CD4-positive, alpha-beta memory T cell (primary cell): ENCODE measurements around the gene PARP11. TPM values are rescaled to one million over a fixed set of nuclear protein-coding genes. Genes with fewer than 3 reads are reported as not detected.

ENCODE experiments used
- CTCF ChIA-PET: fragments of 350-600 bp; sonication (Branson Sonifier 250); formaldehyde crosslinking; loops from one replicate; lab custom pipeline; 2021; ENCODE audit warnings: inconsistent platforms; ENCODE audit not compliant: partially characterized antibody; lab: Charles Lee
- POLR2A ChIA-PET: fragments of 350-600 bp; sonication (Branson Sonifier 250); formaldehyde crosslinking; loops from one replicate; lab custom pipeline; 2021; ENCODE audit not compliant: partially characterized antibody; lab: Charles Lee
- DNase-seq, 5 donors: peaks; one replicate each; pipeline versions ENCODE4 v3.0.0 to v3.0.0-alpha.2; 2020 to 2022; ENCODE audit warnings: mixed read lengths in 1 of 5
- H3K27ac ChIP-seq: one replicate; pipeline ENCODE4 v1.7.0; 2013; ENCODE audit warnings: low read depth, low read length
- H3K27me3 ChIP-seq: 2 replicates; pipeline ENCODE4 v1.7.0; 2013; ENCODE audit warnings: mild to moderate bottlenecking, low read length, moderate library complexity; ENCODE audit not compliant: insufficient read depth
- H3K36me3 ChIP-seq: 2 replicates; pipeline ENCODE4 v1.7.0; 2013; ENCODE audit warnings: mild to moderate bottlenecking, low read length, moderate library complexity; ENCODE audit not compliant: insufficient read depth
- H3K4me1 ChIP-seq: 2 replicates; pipeline ENCODE4 v1.7.0; 2013; ENCODE audit warnings: mild to moderate bottlenecking, low read length, moderate library complexity; ENCODE audit not compliant: insufficient read depth
- H3K4me3 ChIP-seq, 2 donors: one replicate each; pipeline ENCODE4 v1.7.0; 2013; ENCODE audit warnings: low read length in 2 of 2, mild to moderate bottlenecking in 1 of 2
- H3K9me3 ChIP-seq, 2 donors: one replicate each; pipeline ENCODE4 v1.7.0; 2013; ENCODE audit warnings: low read length in 2 of 2, control low read depth in 1 of 2; ENCODE audit not compliant: control insufficient read depth in 1 of 2
- H3K27ac Mint-ChIP-seq, 7 donors: one replicate each; pipeline ENCODE4 v1.8.0; 2020 to 2021; ENCODE audit warnings: mixed read lengths in 7 of 7, mild to moderate bottlenecking in 6 of 7, inconsistent platforms in 3 of 7, moderate library complexity in 3 of 7
- H3K27me3 Mint-ChIP-seq, 2 donors: one replicate each; pipeline ENCODE4 v1.8.0; 2020 to 2021; ENCODE audit warnings: mixed read lengths in 2 of 2
- H3K36me3 Mint-ChIP-seq, 2 donors: one replicate each; pipeline ENCODE4 v1.8.0; 2020 to 2021; ENCODE audit warnings: mixed read lengths in 2 of 2, inconsistent platforms in 1 of 2, mild to moderate bottlenecking in 1 of 2
- H3K4me1 Mint-ChIP-seq, 4 donors: one replicate each; pipeline ENCODE4 v1.8.0; 2020 to 2021; ENCODE audit warnings: mixed read lengths in 4 of 4, mild to moderate bottlenecking in 1 of 4
- H3K4me3 Mint-ChIP-seq, 8 donors: one replicate each; pipeline ENCODE4 v1.8.0; 2020 to 2021; ENCODE audit warnings: mixed read lengths in 8 of 8, mild to moderate bottlenecking in 7 of 8, moderate library complexity in 6 of 8, inconsistent platforms in 3 of 8
- H3K9me3 Mint-ChIP-seq, 8 donors: one replicate each; pipeline ENCODE4 v1.8.0; 2020 to 2021; ENCODE audit warnings: mixed read lengths in 8 of 8, mild to moderate bottlenecking in 5 of 8, inconsistent platforms in 3 of 8, moderate library complexity in 1 of 8
- intact Hi-C: fragments of 100-400 bp; cut with micrococcal nuclease; formaldehyde crosslinking; loops from one replicate; pipeline ENCODE4 v1.15.1; 2023
- polyA plus RNA-seq, 2 donors: library from polyadenylated mRNA; unstranded; fragments of 300-500 nt; fragmentation: Illumina TruSeq; gene quantifications; one replicate each; pipeline ENCODE4 v1.2.3, GENCODE V29; 2021
- total RNA-seq, 2 experiments: library from RNA; stranded (reverse); gene quantifications; one replicate each; pipeline ENCODE4 v1.2.3, GENCODE V29; 2021

The PARP11 gene
- 10 to 100 TPM; 36.4 to 39.9 TPM for total RNA-seq
- polyA plus RNA-seq: 1 to 10 TPM; 7.6 to 8.0 TPM

GRCh38 chr12:3872800-3873636, at the start of gene PARP11:
TSS of gene PARP11 (minus strand) at chr12:3873399. CDS start at chr12:3873229, 170 bp downstream.
- Mint-ChIP-seq H3K27me3 (no peaks in the 10 kb centered on the region), H3K4me3 (peak within 1 kb of the TSS; percentile 95 to 99 (median 98)), H3K9me3 (peaks cover 0 to 2% (median 0%) of the 10 kb centered on the region in 8 donors), H3K36me3 (peaks cover 5 to 14% of the 10 kb centered on the region in 2 donors), H3K27ac (peak within 1 kb of the TSS; percentile 95 to 100 (median 99)), H3K4me1 (peaks cover 34 to 57% (median 40%) of the 10 kb centered on the region in 4 donors)
- intact Hi-C loops: loop anchor here (1.0 to 5.0 kb wide), 5 partner anchors 120 to 774 kb away; partner anchors contain the start of genes AKAP3, CRACR2A, NDUFA9 and RAD51AP1
- Histone ChIP-seq H3K27me3 (no peaks in the 10 kb centered on the region), H3K27ac (peak within 1 kb of the TSS; percentile 95), H3K36me3 (no peaks in the 10 kb centered on the region), H3K4me1 (peaks cover 50% of the 10 kb centered on the region), H3K9me3 (no peaks in the 10 kb centered on the region), H3K4me3 (peak within 1 kb of the TSS; percentile 53 to 87)
- POLR2A ChIA-PET: interaction anchor here (0.7 to 1.5 kb wide), 18 partner anchors 8 to 665 kb away, joined by 3 to 10 read pairs (median 5); partner anchors contain the start of genes CCND2, CRACR2A and RAD51AP1
- CTCF ChIA-PET: interaction anchor here (1.0 to 2.5 kb wide), 4 partner anchors 10 to 404 kb away, joined by 3 to 11 read pairs (median 4); no protein-coding TSS in a partner anchor
- peak; percentile 97 to 98 (median 97) for DNase-seq

- Mint-ChIP-seq H3K27ac (peak overlapping the region in 1 of 7 donors; percentile 47), H3K27me3 (no peaks in the 10 kb centered on the region), H3K4me3 (no peak overlapping the region), H3K4me1 (peaks cover 13 to 25% (median 17%) of the 10 kb centered on the region in 4 donors), H3K36me3 (peaks cover 0 to 5% of the 10 kb centered on the region in 2 donors), H3K9me3 (peaks cover 0 to 2% (median 0%) of the 10 kb centered on the region in 8 donors)
- ChIA-PET CTCF (interaction anchor here (1.1 to 2.1 kb wide), 2 partner anchors 37 to 40 kb away, joined by 3 to 7 read pairs; no protein-coding TSS in a partner anchor), POLR2A (interaction anchor here (1.3 kb wide), 2 partner anchors 14 to 41 kb away, joined by 3 to 4 read pairs; no protein-coding TSS in a partner anchor)
- Histone ChIP-seq H3K36me3 (no peaks in the 10 kb centered on the region), H3K27me3 (no peaks in the 10 kb centered on the region), H3K9me3 (no peaks in the 10 kb centered on the region), H3K27ac (no peak overlapping the region), H3K4me3 (no peak overlapping the region), H3K4me1 (peaks cover 9% of the 10 kb centered on the region)
- intact Hi-C loops: no loop called here
- DNase-seq: no peak
Measured at GRCh38 chr12:3922033-3922432, 48.8 kb upstream of the PARP11 start.

GRCh38 chr12:3921526-3921925, 48.3 kb upstream of the PARP11 start:
- CTCF ChIA-PET: interaction anchor here (1.1 to 2.1 kb wide), 2 partner anchors 36 to 41 kb away, joined by 3 to 7 read pairs; no protein-coding TSS in a partner anchor

GRCh38 chr12:3921151-3921471, 47.9 kb upstream of the PARP11 start:
- no peak for DNase-seq
- Mint-ChIP-seq H3K4me3 (no peak overlapping the region), H3K4me1 (peaks cover 13 to 25% (median 17%) of the 10 kb centered on the region in 4 donors), H3K9me3 (peaks cover 0 to under 1% (median 0%) of the 10 kb centered on the region in 8 donors), H3K27me3 (no peaks in the 10 kb centered on the region), H3K36me3 (peaks cover 0 to 2% of the 10 kb centered on the region in 2 donors), H3K27ac (no peak overlapping the region)
- intact Hi-C loops: no loop called here
- Histone ChIP-seq H3K36me3 (no peaks in the 10 kb centered on the region), H3K27me3 (no peaks in the 10 kb centered on the region), H3K9me3 (no peaks in the 10 kb centered on the region), H3K4me3 (no peak overlapping the region), H3K27ac (no peak overlapping the region), H3K4me1 (peaks cover 9% of the 10 kb centered on the region)
- CTCF ChIA-PET: interaction anchor here (1.1 to 2.1 kb wide), 2 partner anchors 36 to 41 kb away, joined by 3 to 7 read pairs; no protein-coding TSS in a partner anchor
- POLR2A ChIA-PET: interaction anchor here (0.7 to 1.3 kb wide), 5 partner anchors 9 to 42 kb away, joined by 3 to 4 read pairs (median 3); no protein-coding TSS in a partner anchor

More at GRCh38 chr12:3921526-3921925, 48.3 kb upstream of the PARP11 start:
- Mint-ChIP-seq H3K4me1 (peaks cover 13 to 25% (median 17%) of the 10 kb centered on the region in 4 donors), H3K27ac (no peak overlapping the region), H3K27me3 (no peaks in the 10 kb centered on the region), H3K36me3 (peaks cover 0 to 5% of the 10 kb centered on the region in 2 donors), H3K4me3 (no peak overlapping the region), H3K9me3 (peaks cover 0 to 2% (median 0%) of the 10 kb centered on the region in 8 donors)
- intact Hi-C loops: no loop called here
- H3K4me3 ChIP-seq: no peak overlapping the region
- no peaks in the 10 kb centered on the region for H3K27me3 ChIP-seq
- peaks cover 9% of the 10 kb centered on the region for H3K4me1 ChIP-seq
- POLR2A ChIA-PET: interaction anchor here (0.7 to 1.3 kb wide), 3 partner anchors 26 to 42 kb away, joined by 3 to 4 read pairs (median 3); no protein-coding TSS in a partner anchor
- DNase-seq: no peak
- H3K9me3 ChIP-seq: no peaks in the 10 kb centered on the region
- no peaks in the 10 kb centered on the region for H3K36me3 ChIP-seq
- no peak overlapping the region for H3K27ac ChIP-seq

- intact Hi-C loops: no loop called here
- H3K27ac ChIP-seq: no peak overlapping the region
- H3K27me3 ChIP-seq: no peaks in the 10 kb centered on the region
- Mint-ChIP-seq H3K4me3 (no peak overlapping the region), H3K27ac (no peak overlapping the region), H3K27me3 (no peaks in the 10 kb centered on the region), H3K4me1 (peaks cover 13 to 20% (median 16%) of the 10 kb centered on the region in 4 donors), H3K36me3 (no peaks in the 10 kb centered on the region), H3K9me3 (no peaks in the 10 kb centered on the region)
- POLR2A ChIA-PET: interaction anchor here (0.7 to 1.2 kb wide), 3 partner anchors 9 to 35 kb away, joined by 3 read pairs; no protein-coding TSS in a partner anchor
- H3K4me3 ChIP-seq: no peak overlapping the region
- DNase-seq: no peak
- CTCF ChIA-PET: interaction anchor here (1.1 to 2.1 kb wide), 4 partner anchors 8 to 42 kb away, joined by 3 to 7 read pairs (median 3); no protein-coding TSS in a partner anchor
- H3K36me3 ChIP-seq: no peaks in the 10 kb centered on the region
- no peaks in the 10 kb centered on the region for H3K9me3 ChIP-seq
- H3K4me1 ChIP-seq: peaks cover 9% of the 10 kb centered on the region
Measured at GRCh38 chr12:3920351-3921150, 47.4 kb upstream of the PARP11 start.

GRCh38 chr12:3913278-3913677, 40.1 kb upstream of the PARP11 start:
- no peak for DNase-seq
- H3K4me3 Mint-ChIP-seq: peak overlapping the region in 1 of 8 donors; percentile 43

More at GRCh38 chr12:3913278-3913677, 40.1 kb upstream of the PARP11 start:
- POLR2A ChIA-PET: interaction anchor here (0.9 to 4.7 kb wide), 5 partner anchors 15 to 34 kb away, joined by 3 to 21 read pairs (median 4); no protein-coding TSS in a partner anchor
- Histone ChIP-seq H3K36me3 (no peaks in the 10 kb centered on the region), H3K4me1 (peaks cover 2% of the 10 kb centered on the region), H3K9me3 (peaks cover 0 to 7% of the 10 kb centered on the region in 2 donors), H3K27me3 (no peaks in the 10 kb centered on the region), H3K27ac (no peak overlapping the region), H3K4me3 (no peak overlapping the region)
- peaks cover 0 to 23% (median 12%) of the 10 kb centered on the region in 8 donors for H3K9me3 Mint-ChIP-seq
- H3K27ac Mint-ChIP-seq: peak overlapping the region; percentile 4 to 87 (median 49)
- CTCF ChIA-PET: interaction anchor here (1.1 to 5.3 kb wide), 3 partner anchors 49 to 194 kb away, joined by 4 to 25 read pairs (median 12); no protein-coding TSS in a partner anchor
- H3K27me3 Mint-ChIP-seq: no peaks in the 10 kb centered on the region
- peaks cover 2 to 15% (median 4%) of the 10 kb centered on the region in 4 donors for H3K4me1 Mint-ChIP-seq
- intact Hi-C loops: loop anchor here (2.0 kb wide), 1 partner anchor 16 kb away; no protein-coding TSS in a partner anchor
- peaks cover 13 to 32% of the 10 kb centered on the region in 2 donors for H3K36me3 Mint-ChIP-seq
